Fibroblast of the aortic adventitia (primary cell): Measurements from ENCODE around the gene ZNF747. TPM values are rescaled to one million over a fixed set of nuclear protein-coding genes. Genes with fewer than 3 reads are reported as not detected.
A peak's percentile ranks its signal among the peaks of the same experiment; 100 is the strongest.

ENCODE experiments used
- DNase-seq: peaks from one replicate; pipeline ENCODE4 v3.0.0-alpha.2; 2010; ENCODE audit warnings: low read depth
- H3K4me3 ChIP-seq: 2 replicates; pipeline ENCODE4 v1.5.1; 2011; ENCODE audit warnings: low read depth, mild to moderate bottlenecking, control low read depth, low read length, moderate library complexity
- total RNA-seq: library from RNA; depleted of rRNA; stranded (reverse); fragments of >200 nt; gene quantifications from 2 replicates; pipeline ENCODE4 v1.2.3, GENCODE V29; 2012; ENCODE audit warnings: low replicate concordance
- TF ChIP-seq, protein P1 (sequence below): IDR thresholded peaks from 2 replicates; pipeline ENCODE4 v1.5.1; 2011; ENCODE audit warnings: mild to moderate bottlenecking, low read length, control low read depth, inconsistent platforms; ENCODE audit not compliant: insufficient read depth

The ZNF747 gene
- total RNA-seq, 1 donor: 14.0 TPM

DNA sequence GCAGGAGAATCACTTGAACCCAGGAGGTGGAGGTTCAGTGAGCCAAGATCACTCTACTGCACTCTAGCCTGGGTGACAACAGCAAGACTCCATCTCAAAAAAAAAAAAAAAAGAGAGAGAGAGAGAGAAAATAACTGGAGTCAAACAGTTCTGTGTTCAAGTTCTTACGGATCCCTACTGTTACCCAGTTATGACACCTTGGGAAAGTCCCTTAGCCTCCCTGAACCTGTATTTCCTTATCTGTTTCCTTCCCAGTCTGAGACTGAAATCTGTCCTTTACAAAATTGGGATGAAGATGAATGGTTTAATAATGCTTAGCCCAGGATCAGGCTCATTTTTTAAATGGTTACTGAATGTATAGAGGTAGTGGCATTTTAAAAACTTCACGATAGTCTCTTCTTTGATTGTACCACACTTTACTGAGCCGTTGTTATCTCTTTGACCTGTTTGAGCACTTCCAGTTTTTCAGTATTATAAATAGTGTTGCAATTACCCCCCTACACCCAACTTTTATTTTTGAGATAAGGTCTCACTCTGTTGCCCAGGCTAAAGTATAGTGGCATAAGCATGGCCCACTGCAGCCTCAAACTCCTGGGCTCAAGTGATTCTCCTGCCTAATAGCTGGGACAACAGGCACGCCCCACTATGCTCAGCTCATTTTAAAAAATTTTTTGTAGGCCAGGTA lies 25.4 kb downstream of the ZNF747 start:
- TF ChIP-seq, protein P1, sequence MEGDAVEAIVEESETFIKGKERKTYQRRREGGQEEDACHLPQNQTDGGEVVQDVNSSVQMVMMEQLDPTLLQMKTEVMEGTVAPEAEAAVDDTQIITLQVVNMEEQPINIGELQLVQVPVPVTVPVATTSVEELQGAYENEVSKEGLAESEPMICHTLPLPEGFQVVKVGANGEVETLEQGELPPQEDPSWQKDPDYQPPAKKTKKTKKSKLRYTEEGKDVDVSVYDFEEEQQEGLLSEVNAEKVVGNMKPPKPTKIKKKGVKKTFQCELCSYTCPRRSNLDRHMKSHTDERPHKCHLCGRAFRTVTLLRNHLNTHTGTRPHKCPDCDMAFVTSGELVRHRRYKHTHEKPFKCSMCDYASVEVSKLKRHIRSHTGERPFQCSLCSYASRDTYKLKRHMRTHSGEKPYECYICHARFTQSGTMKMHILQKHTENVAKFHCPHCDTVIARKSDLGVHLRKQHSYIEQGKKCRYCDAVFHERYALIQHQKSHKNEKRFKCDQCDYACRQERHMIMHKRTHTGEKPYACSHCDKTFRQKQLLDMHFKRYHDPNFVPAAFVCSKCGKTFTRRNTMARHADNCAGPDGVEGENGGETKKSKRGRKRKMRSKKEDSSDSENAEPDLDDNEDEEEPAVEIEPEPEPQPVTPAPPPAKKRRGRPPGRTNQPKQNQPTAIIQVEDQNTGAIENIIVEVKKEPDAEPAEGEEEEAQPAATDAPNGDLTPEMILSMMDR: no peak
- no peak overlapping the region for H3K4me3 ChIP-seq
- DNase-seq: no peak

DNA sequence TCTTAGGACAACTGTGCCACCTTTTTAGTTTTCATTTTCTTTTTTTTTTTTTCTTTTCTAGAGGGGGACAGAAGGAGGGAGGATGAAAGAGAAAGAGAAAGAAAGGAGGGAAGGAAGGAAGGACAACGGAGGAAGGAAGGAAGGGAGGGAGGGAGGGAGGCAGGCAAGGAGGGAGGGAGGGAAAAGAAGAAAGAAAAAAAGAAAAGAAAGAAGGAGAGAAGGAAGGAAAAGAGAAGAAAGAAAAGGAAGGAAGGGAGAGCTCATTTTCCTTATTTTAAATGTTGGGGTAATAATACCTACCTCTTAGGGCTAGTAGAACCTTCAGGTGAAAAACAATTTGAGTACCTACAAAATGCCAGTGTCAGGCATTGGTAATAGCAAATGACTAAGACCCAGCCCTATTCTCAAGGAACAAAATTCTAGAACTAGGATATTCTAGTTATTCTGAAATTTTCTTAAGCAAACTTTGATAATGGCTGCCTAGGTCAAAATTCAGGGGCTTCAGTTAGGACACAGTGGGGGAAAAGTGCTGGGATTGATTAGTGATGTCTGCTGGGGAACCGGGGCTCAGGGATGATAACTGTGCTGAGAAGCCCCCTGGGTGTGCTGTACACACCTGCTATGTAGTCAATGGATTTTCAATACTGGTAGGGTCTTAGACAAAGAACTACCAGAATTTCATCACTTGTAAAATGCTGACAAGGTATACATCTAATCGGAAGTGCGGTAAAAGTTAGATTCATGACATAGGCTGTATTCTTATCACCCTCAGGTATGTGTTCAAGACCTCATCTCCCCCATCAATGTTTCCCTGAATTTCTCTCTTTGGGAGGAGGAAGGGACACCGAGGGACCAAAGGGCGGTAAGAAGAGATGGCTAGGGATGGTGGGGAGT lies 31.0 kb downstream of the ZNF747 start:
- no peak for DNase-seq
- H3K4me3 ChIP-seq: no peak overlapping the region
- TF ChIP-seq, protein P1: no peak

DNA sequence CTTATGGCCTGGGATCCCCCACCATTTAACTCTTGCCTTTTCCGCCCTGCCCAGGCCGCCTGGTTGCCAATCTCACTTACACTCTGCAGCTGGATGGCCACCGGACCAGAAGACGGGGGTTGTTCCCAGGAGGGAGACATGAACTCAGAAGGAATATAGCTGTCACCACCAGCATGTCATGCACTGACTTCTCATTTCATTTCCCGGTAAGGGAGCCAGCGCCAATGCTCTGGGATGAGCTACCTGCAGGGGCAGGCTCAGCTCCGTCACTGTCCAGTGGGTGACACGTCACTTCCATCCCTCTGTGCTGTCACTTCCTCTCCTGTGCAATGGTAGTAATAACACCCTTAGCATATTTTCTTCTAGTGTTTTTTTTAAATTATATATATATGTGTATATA lies 35.4 kb downstream of the ZNF747 start:
- no peak overlapping the region for H3K4me3 ChIP-seq
- TF ChIP-seq, protein P1: no peak
- no peak for DNase-seq

DNA sequence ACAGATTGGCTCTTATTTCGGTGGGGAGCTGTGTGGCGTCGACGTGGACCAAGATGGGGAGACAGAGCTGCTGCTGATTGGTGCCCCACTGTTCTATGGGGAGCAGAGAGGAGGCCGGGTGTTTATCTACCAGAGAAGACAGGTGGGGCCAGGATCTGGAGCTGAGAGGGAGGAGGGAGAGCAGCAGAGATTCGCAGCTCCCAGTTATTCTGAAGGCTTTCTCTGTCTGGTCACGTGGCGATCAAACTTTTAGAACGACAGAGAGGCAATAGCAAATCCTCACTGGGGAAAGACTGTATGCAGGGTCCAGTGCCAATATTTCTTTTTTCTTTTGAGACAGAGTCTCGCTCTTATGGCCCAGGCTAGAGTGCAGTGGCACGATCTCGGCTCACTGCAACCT lies 39.9 kb downstream of the ZNF747 start:
- H3K4me3 ChIP-seq: no peak overlapping the region
- TF ChIP-seq, protein P1: no peak
- no peak for DNase-seq

DNA sequence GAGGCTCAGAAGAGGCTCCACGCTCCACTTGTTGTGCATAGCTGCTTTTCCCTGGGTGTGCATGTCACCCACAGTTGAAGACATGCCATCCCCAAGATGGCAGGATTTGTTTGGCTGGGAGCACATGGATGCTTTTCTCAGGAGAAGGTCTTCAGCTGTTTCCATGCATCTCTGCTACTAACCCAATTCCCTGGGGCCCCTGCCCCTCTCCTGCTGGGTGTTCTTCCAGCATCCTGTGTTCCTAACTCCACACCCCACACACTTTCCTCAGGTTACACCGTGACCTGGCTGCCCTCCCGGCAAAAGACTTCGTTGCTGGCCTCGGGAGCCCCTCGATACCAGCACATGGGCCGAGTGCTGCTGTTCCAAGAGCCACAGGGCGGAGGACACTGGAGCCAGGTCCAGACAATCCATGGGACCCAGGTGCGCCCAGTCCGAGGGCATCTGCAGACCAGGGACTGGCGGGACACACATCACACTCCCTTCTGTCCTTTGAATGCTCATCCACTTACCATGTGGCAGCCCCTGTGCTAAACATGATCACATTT lies 40.6 kb downstream of the ZNF747 start:
- TF ChIP-seq, protein P1: no peak
- H3K4me3 ChIP-seq: no peak overlapping the region
- DNase-seq: no peak

DNA sequence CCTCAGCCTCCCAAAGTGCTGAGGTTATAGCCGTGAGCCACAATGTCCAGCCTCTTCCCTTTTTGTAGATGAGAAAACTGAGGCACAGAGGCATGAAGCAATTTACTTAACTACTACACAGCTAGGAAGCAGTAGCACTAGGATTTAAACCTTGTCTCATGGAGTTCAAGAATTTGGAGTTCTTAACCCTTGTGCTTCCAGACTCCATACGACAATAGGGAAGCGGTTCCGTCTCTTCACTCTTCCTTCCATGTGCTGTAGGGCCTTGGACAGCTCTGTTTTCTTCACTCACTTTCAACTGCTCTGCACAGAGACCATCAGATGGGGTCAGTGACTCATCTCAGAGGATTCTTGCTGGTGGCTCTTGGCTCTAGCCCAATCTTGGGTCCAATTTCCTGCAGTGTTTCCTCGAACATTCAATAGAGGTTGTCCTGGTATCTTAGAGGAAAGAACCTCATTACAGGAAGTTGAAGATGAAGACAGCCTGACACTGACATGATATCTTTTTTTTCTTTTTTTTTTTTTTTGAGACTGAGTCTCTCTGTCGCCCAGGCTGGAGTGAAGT lies 42.8 kb downstream of the ZNF747 start:
- peak; percentile 59 for DNase-seq
- no peak overlapping the region for H3K4me3 ChIP-seq
- TF ChIP-seq, protein P1: no peak
